GM10248 (cell line): ENCODE results near the gene TIMM21.
A peak's percentile ranks its signal among the peaks of the same experiment; 100 is the strongest.

Source experiments
- CTCF ChIA-PET: fragments of 300-600 bp; sonication (Branson Sonifier 250); formaldehyde crosslinking; extraction: SDS; loops from one replicate; lab custom pipeline; 2021; ENCODE audit warnings: antibody characterized with exemption; lab: Yijun Ruan, JAX
- POLR2A ChIA-PET: fragments of 350-650 bp; sonication (Branson Sonifier 250); formaldehyde crosslinking; extraction: SDS; loops from one replicate; lab custom pipeline; 2020; ENCODE audit warnings: antibody characterized with exemption; lab: Yijun Ruan, JAX
- DNase-seq: peaks from one replicate; pipeline ENCODE4 v3.0.0; 2012; ENCODE audit errors: extremely low spot score
- CTCF ChIP-seq: IDR thresholded peaks from 2 replicates; pipeline ENCODE4 v1.5.1; 2012; ENCODE audit warnings: mild to moderate bottlenecking, low read depth; ENCODE audit errors: extremely low read depth, missing control alignments, control extremely low read depth

Gene TIMM21

GRCh38 chr18:74115046-74115445 lies 33.3 kb upstream of the TIMM21 start:
- DNase-seq: no peak
- ChIA-PET POLR2A (no interaction called here), CTCF (interaction anchor here (1.2 kb wide), 1 partner anchor 75 kb away, joined by 4 read pairs; no protein-coding TSS in a partner anchor)
- no peak for TF ChIP-seq CTCF

- POLR2A ChIA-PET: no interaction called here
- TF ChIP-seq CTCF: peak; percentile 46
- DNase-seq: no peak
- CTCF ChIA-PET: interaction anchor here (0.8 to 2.1 kb wide), 6 partner anchors 10 to 198 kb away, joined by 3 to 9 read pairs (median 4); no protein-coding TSS in a partner anchor
Measured at GRCh38 chr18:74116633-74117554, 31.4 kb upstream of the TIMM21 start.

GRCh38 chr18:74123200-74123599 lies 25.1 kb upstream of the TIMM21 start:
- DNase-seq: no peak
- no peak for TF ChIP-seq CTCF
- ChIA-PET CTCF (no interaction called here), POLR2A (no interaction called here)

- POLR2A ChIA-PET: no interaction called here
- CTCF ChIA-PET: interaction anchor here (1.0 kb wide), 1 partner anchor 15 kb away, joined by 3 read pairs; no protein-coding TSS in a partner anchor
- TF ChIP-seq CTCF: no peak
- no peak for DNase-seq
Measured at GRCh38 chr18:74124642-74125041, 23.7 kb upstream of the TIMM21 start.

GRCh38 chr18:74126684-74127655 lies 21.4 kb upstream of the TIMM21 start:
- ChIA-PET CTCF (interaction anchor here (1.2 to 1.6 kb wide), 2 partner anchors 10 to 45 kb away, joined by 3 read pairs; no protein-coding TSS in a partner anchor), POLR2A (no interaction called here)
- TF ChIP-seq CTCF: no peak
- DNase-seq: no peak

- no peak for TF ChIP-seq CTCF
- no peak for DNase-seq
- POLR2A ChIA-PET: no interaction called here
- CTCF ChIA-PET: interaction anchor here (1.4 kb wide), 1 partner anchor 9 kb away, joined by 4 read pairs; no protein-coding TSS in a partner anchor
Measured at GRCh38 chr18:74128159-74128558, 20.2 kb upstream of the TIMM21 start.
